ENCODE data around the gene EDEM1.

GRCh38 chr3:5188419-5189221 lies 1.1 kb downstream of the EDEM1 start:
- TF ChIP-seq, protein P1, sequence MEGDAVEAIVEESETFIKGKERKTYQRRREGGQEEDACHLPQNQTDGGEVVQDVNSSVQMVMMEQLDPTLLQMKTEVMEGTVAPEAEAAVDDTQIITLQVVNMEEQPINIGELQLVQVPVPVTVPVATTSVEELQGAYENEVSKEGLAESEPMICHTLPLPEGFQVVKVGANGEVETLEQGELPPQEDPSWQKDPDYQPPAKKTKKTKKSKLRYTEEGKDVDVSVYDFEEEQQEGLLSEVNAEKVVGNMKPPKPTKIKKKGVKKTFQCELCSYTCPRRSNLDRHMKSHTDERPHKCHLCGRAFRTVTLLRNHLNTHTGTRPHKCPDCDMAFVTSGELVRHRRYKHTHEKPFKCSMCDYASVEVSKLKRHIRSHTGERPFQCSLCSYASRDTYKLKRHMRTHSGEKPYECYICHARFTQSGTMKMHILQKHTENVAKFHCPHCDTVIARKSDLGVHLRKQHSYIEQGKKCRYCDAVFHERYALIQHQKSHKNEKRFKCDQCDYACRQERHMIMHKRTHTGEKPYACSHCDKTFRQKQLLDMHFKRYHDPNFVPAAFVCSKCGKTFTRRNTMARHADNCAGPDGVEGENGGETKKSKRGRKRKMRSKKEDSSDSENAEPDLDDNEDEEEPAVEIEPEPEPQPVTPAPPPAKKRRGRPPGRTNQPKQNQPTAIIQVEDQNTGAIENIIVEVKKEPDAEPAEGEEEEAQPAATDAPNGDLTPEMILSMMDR (IDR thresholded peaks at IDR 0.05) = no peak
- no peak for TF ChIP-seq EZH2 (IDR thresholded peaks at IDR 0.05; ENCODE audit: borderline replicate concordance, insufficient read depth, low read depth, low read length, poor library complexity, severe bottlenecking)

Measured in B cell (primary cell).